GM21737 (cell line): Measurements from ENCODE around the gene RAB39B.
"Not testable (repeated sequence)": the region's sequence is repeated elsewhere in the genome, so short reads cannot be mapped to it uniquely, and the experiment has no call there.

Source experiments
- ATAC-seq: cut with Tn5 transposase; IDR thresholded peaks from one replicate; pipeline ENCODE4 v1.9.1; 2021; ENCODE audit warnings: mild to moderate bottlenecking, moderate library complexity; ENCODE audit not compliant: unreplicated experiment

Gene RAB39B, protein sequence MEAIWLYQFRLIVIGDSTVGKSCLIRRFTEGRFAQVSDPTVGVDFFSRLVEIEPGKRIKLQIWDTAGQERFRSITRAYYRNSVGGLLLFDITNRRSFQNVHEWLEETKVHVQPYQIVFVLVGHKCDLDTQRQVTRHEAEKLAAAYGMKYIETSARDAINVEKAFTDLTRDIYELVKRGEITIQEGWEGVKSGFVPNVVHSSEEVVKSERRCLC

DNA sequence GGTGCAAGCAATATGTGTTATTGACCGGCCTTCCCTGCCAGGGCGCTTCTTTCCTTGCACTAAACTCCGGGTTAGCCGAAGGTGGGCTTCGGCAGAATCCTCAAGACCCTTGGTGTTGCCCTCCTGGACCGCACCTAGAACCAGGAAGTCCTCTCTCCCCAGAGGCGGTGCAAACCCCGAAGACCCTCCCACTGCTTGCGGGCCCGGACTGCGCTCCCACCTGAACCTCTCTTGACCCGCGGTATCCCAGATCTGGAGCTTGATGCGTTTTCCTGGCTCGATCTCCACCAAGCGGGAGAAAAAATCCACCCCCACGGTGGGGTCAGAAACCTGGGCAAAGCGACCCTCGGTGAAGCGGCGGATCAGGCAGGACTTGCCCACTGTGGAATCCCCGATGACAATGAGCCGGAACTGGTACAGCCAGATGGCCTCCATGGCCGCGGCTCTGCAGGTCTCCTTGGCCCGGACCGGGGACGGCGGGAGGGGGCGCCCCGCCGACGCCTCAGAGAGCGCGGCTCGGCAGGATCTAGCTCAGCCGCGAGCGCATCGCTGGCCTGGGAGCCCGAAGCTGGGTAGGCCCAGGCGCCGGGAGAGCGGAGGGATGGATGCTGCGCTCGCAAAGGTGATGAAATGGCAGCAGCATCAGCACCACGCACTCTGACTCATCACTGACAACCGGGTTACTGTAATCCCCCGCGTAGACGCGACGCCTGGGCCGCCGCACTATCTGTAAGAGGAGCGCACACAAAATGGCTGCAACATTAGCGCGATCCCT lies at the start of gene RAB39B:
Gene RAB39B, minus strand, starts transcription at position 638 of the 775 bp plus-strand sequence. Its CDS starts 203 bp downstream, at position 435.
- ATAC-seq = peak; percentile 92

DNA sequence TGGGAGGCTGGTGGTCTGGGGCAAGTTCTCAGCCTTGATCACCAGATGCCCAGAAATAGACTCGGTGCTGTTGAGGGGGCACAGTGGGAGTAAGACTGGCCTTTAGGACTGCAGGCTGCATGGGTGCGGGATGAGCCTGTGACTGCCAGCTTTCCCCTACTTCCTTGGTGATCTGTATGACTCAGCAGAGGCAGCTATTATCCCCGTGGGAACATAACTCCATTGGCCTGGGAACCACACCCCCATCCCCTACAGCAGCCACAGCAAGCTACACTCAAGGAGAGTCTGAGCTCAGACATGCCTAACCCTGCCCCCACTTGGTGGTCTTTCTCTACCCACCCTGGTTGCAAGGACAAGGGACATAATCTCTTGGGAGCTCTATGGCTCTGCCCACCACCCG lies 49.5 kb upstream of the RAB39B start:
- no peak for ATAC-seq

DNA sequence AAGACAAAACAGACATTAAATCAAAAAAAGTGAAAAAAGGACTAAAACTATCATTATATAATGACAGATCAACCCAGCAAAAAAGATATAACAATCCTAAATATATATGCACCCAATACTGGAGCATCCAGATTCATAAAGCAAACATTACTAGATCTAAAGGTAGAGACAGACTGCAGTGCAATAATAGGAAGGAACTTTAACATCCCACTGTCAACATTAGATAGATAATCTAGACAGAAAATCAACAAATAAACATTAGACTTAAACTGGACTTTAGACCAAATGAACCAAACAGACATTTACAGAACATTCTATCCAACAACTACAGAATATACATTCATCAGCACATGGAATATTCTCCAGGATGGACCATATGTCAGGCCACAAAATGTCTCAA lies 29.5 kb upstream of the RAB39B start:
- no peak for ATAC-seq

DNA sequence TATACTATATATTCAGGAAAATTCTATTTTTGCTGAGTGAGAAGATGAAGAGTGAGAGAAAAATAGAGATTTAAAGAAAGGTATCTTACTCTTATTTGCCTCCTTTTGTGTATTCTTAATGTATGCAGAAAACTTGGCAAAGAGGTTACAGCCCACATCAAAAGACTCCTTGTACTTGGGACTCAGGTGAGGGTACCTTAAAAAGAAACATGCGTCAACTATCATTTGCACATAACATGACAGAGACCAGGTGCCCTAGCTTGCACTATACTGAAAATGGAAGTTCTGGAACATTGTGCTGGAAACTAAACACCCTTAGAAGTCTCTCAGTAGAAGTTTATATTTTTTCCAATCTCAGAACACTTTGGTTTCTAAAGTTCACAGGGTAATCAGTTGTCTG lies 15.6 kb upstream of the RAB39B start:
- ATAC-seq = no peak

DNA sequence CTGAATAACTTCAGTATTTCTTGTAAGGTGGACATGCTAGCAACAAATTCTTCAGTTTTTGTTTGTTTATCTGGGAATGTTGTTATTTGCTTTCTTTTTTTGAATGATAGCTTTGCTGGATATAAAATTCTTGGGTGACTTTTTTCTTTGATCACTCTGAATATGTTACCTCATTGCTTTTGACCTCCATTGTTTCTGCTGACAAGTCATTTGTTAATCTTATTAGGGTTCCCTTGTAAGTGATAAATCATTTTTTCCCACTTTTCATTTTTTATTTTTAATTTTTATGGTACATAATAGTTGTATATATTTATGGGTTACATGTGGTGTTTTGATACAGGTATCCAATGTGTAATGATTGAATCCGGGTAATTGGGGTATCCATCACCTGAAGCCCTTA lies 6.7 kb upstream of the RAB39B start:
- ATAC-seq = no peak

DNA sequence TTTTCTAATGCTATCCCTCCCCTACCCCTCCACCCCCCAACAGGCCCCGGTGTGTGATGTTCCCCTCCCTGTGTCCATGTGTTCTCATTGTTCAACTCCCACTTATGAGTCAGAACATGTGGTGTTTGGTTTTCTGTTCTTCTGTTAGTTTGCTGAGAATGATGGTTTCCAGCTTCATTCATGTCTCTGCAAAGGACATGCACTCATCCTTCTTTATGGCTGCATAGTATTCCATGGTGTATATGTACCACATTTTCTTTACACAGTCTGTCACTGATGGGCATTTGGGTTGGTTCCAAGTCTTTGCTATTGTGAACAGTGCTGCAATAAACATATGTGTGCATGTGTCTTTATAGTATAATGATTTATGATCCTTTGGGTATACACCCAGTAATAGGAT lies 3.7 kb upstream of the RAB39B start:
- not testable (repeated sequence) for ATAC-seq

DNA sequence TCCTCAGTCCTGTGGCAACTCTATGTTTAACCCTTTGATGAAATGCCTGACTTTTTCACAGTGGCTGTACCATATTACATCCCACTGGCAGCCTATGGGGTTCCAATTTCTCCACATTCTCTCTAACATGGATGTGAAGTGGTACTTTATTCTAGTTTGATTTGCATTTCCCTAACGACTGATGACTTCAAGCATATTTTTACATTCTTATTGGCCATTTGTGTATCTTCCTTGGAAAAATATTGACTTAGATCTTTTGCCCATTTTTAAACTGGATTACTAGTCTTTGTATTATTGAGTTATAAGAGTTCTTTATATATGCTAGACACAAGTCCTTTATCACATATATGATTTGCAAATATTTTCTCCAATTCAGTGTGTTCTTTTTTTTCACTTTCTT lies 2.1 kb upstream of the RAB39B start:
- ATAC-seq = no peak

DNA sequence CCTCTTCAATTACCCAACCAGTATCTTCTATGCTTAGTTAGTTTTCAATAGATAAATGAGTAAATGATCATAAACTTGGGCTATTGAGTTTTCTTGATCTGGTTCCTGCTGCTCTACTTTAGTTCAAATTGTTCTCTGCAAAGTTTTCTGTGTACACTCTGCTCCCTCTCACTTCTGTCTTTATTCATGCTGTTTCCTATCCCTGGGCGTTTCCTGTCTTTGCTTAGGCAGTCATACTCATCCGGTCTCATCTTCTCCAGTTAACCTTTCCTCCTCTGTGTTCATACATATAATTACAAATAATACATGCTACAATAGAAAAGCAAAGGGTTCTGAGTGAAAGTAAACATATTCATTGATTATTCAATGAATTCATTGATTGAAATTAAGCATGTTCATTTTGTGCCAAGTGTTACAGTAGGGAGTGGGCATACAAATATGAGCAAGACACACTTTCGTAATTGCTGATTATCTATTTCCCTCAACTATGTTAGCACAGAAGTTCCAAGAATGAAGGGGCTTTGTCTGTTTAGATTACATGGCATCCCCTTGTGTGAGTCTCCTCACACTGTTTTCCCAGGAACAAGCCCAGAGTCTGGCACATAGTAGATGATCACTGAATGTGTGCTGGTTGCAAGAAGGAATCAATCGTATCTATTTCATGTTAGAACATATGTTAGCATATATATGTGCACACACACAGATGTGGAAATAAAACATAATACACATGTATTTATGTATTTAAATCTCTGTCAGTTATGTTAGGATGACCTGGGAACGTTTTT lies 1.1 kb downstream of the RAB39B start:
- ATAC-seq = no peak

DNA sequence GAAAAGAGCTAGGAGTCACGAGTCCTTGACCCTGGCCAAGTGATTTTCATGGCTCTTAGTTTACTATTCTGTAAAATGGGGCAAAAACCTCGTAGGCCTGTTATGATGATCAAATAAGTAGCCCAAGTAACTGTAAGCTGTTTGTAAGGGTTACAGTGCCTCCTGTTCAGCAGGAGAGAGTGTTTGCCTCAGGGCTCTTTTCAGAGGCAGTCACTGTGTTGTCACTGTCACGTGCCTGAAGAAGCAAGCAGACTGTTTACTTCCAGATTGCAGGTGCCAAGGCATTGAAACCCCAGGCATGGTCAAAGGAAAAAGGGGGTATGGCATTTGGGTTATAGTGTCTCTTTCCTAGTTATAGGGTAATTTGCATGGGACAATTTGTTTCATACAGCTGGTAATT lies 4.5 kb downstream of the RAB39B start:
- ATAC-seq = no peak

DNA sequence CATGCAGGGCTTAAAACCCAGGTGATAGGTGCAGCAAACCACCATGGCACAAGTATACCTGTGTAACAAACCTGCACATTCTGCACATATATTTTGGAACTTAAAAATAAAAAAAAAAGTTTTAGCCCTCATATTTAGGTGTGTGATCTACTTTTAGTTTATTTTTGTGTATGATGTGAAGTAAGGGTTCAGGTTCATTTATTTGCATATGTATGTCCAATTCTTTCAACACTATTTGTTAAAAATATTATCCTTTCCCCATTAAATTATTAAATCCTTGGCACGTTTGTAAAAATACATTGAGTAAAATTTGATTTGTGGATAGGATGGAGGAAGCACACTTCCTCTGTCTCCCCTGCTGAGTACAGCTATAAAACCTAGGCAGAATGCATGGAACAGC lies 12.9 kb downstream of the RAB39B start:
- no peak for ATAC-seq

DNA sequence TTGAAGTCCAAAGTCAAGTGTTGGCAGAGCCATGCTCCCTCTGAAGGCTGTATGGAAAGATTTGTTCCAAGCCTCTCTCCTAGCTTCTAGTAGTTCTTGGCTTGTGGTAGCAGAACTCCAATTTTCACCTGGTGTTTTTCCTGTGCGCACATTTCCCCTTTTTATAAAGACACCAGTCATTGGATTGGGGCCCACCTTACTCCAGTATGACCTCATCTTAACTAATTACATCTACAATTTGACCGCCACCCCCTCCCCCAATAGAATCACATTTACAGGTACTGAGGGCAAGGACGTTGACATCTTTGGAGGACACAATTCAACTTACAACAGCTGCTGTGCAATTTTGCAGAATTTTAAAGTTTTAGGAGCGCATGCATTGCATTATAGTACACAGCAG lies 16.8 kb downstream of the RAB39B start:
- no peak for ATAC-seq

DNA sequence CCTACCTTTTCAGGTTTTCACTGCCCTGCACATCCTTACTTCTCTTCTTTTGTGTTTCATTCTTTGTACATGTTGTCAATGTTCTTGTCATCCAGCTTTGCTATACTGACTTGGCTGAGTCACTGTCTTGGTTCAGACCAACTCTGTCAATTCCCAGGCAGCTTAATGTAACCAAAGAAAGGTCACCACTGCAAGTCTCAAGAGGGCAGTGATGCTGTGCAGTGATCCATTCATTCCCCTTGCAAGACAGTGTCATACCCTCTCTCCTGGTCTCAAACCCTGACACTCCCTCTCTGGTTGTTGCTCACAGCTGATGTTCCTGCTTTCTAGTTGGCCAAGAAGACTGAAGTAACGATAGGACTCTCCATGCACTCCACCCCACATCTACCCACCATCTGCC lies 17.5 kb downstream of the RAB39B start:
- no peak for ATAC-seq

DNA sequence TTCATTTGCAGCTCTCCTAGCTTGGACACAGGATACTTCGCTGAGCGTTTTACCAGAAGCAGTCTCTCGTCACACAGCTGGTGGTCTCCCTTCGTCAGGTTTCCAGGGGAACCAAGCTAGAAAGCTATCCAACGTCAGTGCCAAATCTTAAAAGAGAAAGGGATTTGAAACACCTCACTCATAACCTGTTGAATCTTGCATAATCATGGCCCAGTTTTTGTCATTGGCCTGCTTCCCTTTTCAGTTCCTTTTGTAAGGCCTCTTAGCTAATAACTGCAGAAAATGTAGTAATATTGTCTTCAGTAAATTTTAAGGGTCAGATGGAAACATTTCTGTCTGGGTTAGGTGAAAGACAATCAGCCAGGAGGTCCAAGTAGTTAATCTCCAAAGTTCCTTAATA lies 22.0 kb downstream of the RAB39B start:
- no peak for ATAC-seq

DNA sequence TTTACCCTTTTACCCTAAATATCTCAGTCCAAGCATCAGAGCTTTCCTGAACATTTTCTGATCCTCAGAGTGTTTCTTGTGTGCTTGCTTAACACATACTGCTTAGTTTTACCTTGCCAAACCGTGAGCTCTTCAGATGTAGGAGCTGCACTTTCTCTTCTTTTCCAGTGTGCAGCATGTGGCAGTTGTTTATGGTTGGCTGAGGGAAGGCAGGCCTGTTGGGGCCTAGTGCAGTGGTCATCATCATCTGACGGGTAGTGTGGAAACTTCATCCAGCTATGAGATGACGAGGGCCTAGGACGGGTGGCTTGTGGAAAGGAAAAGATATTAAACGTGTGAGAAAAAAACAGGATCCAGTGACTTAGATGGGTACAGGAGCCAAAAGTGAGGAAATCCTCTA lies 26.6 kb downstream of the RAB39B start:
- ATAC-seq = no peak

DNA sequence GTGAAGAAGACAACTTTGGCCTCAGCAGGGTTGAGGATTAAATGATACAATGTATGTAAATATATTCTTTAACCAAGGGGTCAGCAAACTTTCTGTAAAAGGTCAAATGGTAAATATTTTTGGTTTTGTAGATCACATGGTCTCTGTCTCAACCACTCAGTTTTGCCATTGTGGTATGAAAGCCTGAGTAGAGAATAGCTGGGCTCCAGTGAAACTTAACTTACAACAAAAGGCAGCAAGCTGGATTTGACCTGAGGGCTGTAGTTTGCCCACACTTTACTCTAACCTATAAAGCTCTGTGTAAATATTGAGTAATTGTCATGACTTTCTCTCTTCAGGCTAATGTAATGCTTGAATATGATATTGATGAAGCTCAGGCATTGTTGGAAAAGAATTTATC lies 28.4 kb downstream of the RAB39B start:
- ATAC-seq = no peak

DNA sequence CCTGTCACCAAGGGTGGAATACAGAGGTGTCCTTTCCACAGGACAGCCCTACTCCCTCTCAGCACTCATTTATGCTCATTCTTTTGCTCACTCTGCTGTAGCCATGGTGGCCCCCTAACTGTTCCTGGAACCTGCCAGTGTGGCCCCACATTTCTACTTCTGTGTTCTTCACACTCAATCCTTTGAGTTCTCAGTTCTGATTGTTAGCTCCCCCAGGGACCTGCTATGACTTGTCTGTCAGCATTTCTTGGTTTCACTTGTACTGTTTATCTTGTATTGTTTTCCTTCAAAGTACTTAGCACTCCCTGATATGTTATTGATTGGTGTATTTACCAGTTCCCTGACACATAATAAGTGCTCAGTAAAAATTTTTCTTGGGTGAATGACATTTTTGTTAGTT lies 33.1 kb downstream of the RAB39B start:
- ATAC-seq = peak; percentile 89

DNA sequence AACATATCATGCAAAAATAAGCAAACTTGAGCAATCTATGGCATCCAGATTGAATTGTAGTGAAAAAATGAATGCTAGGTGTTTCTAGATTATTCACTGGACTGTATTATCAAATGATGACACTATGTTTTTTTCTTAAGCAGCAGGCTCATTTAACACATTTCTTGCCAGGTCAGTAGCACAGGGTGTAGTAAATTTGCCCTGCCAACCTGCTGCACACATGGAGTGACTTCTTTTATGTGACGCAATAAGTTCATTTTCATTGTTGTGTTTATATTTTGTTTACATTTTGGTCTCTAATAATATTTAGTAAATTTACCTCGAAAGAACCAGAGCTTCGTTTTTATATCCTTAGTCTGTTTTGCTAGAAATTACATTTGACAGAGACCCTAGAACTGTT lies 38.5 kb downstream of the RAB39B start:
- ATAC-seq = no peak

DNA sequence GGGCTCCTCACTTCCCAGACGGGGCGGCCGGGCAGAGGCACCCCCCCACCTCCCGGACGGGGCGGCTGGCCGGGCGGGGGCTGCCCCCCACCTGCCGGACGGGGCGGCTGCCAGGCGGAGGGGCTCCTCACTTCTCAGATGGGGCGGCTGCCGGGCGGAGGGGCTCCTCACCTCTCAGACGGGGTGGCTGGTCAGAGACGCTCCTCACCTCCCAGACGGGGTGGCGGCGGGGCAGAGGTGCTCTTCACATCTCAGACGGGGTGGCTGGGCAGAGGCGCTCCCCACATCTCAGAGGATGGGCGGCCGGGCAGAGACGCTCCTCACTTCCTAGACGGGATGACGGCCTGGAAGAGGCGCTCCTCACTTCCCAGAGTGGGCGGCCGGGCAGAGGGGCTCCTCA lies 40.5 kb downstream of the RAB39B start:
- not testable (repeated sequence) for ATAC-seq

DNA sequence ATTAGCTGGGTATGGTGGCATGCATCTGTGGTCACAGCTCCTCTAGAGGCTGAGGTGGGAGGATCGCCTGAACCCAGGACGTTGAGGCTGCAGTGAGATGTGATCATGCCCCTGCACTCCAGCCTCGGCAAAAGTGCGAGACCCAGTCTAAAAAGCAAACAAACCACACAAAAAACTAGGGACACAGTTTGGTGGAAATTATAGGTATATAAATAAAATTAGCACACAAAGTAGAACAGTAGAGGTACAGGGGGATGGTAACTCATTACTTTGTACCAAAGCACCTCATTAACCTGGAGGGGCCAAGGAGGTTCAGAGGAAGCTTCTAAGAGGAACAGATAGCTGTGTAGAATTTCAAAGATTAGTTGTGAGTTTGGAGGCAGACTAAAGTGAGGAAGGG lies 42.9 kb downstream of the RAB39B start:
- ATAC-seq = no peak

DNA sequence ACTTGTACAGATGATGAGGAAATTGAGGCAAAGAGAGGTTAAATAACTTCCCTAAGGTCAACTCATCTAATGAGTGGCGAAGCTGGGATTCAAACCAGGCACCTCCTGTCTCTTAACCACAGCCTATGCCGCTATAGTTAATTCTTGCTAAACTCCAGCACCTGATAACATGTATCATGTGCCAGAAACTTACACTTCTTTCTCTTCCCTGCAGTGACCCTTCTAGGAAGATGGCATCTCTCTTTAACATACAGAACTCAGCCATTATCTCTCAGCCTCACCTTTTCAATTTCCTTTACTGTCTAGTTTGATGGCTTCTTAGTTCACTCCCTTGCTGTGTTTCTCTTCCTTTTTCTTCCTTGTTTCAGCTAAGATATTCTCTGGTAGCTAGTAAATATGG lies 45.5 kb downstream of the RAB39B start:
- ATAC-seq = no peak

DNA sequence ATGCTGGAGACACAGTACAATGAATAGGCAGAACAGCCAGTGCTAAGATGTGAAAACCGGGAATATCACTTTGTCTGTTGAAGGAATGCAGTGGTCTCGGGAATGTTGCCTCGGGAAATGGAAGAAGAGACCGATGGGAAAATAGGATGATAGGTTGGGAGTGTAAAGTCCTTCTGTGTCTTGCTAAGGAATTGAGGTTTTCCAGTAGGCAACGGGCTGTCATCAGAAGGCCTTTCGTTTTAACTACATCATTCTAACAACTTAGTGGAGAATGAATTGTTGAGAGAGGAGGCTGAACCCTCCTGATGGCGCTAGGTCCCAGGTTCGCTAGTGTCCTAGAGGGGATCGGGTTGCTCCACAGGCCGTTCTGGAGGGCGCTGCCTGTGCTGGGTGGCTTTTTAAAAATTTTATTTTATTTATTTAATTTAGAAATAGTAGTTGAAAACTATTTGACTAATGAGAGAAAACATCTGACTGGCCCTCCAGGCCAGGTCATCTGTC lies 47.3 kb downstream of the RAB39B start:
- no peak for ATAC-seq
